IPS-20b (cell line): ENCODE results near the gene SPATS2L.

Experiments used
- H3K27ac ChIP-seq: one replicate; pipeline ENCODE4 v1.5.1; 2013; ENCODE audit warnings: low read length
- H3K27me3 ChIP-seq: 2 replicates; pipeline ENCODE4 v1.6.1; 2013; ENCODE audit warnings: mild to moderate bottlenecking, low read length, inconsistent platforms; ENCODE audit not compliant: insufficient read depth
- H3K36me3 ChIP-seq: 2 replicates; pipeline ENCODE4 v1.6.1; 2013; ENCODE audit warnings: low read depth, mild to moderate bottlenecking, inconsistent platforms, low read length, moderate library complexity; ENCODE audit not compliant: insufficient read depth
- H3K4me1 ChIP-seq: 2 replicates; pipeline ENCODE4 v1.6.1; 2013; ENCODE audit warnings: mild to moderate bottlenecking, control low read depth, inconsistent platforms, low read length, moderate library complexity; ENCODE audit not compliant: insufficient read depth
- H3K4me3 ChIP-seq: 2 replicates; pipeline ENCODE4 v1.5.1; 2013; ENCODE audit warnings: mild to moderate bottlenecking, low read length, inconsistent platforms
- H3K9ac ChIP-seq: 2 replicates; pipeline ENCODE4 v1.6.1; 2013; ENCODE audit warnings: low read depth, mild to moderate bottlenecking, inconsistent platforms, low read length, moderate library complexity
- H3K9me3 ChIP-seq: 2 replicates; pipeline ENCODE4 v1.6.1; 2013; ENCODE audit warnings: mild to moderate bottlenecking, low read depth, low read length, inconsistent platforms; ENCODE audit not compliant: insufficient read depth

The SPATS2L gene

GRCh38 chr2:200356321-200356720 is 49.8 kb downstream of the SPATS2L start:
- Histone ChIP-seq H3K4me3 (no peak overlapping the region), H3K9me3 (no peaks in the 10 kb centered on the region), H3K4me1 (peaks cover 80% of the 10 kb centered on the region), H3K27me3 (no peaks in the 10 kb centered on the region), H3K36me3 (no peaks in the 10 kb centered on the region), H3K27ac (no peak overlapping the region), H3K9ac (no peak overlapping the region)

- Histone ChIP-seq H3K9ac (no peak overlapping the region), H3K27me3 (no peaks in the 10 kb centered on the region), H3K9me3 (no peaks in the 10 kb centered on the region), H3K4me3 (no peak overlapping the region), H3K27ac (no peak overlapping the region), H3K4me1 (peaks cover 79% of the 10 kb centered on the region), H3K36me3 (no peaks in the 10 kb centered on the region)
Observed at GRCh38 chr2:200356857-200357384, 50.4 kb downstream of the SPATS2L start.

- Histone ChIP-seq H3K4me1 (peaks cover 79% of the 10 kb centered on the region), H3K4me3 (no peak overlapping the region), H3K27ac (no peak overlapping the region), H3K9ac (no peak overlapping the region), H3K36me3 (no peaks in the 10 kb centered on the region), H3K27me3 (no peaks in the 10 kb centered on the region), H3K9me3 (no peaks in the 10 kb centered on the region)
Observed at GRCh38 chr2:200357845-200358244, 51.4 kb downstream of the SPATS2L start.

- no peaks in the 10 kb centered on the region for H3K9me3 ChIP-seq
- no peaks in the 10 kb centered on the region for H3K36me3 ChIP-seq
- H3K27me3 ChIP-seq = no peaks in the 10 kb centered on the region
- H3K27ac ChIP-seq = peak overlapping the region; percentile 21
- H3K9ac ChIP-seq = no peak overlapping the region; the same call in 1 of the 2 replicates
- peaks cover 80% of the 10 kb centered on the region for H3K4me1 ChIP-seq
- H3K4me3 ChIP-seq = no peak overlapping the region
Observed at GRCh38 chr2:200359552-200359951, 53.1 kb downstream of the SPATS2L start.

GRCh38 chr2:200360364-200360763 is 53.9 kb downstream of the SPATS2L start:
- Histone ChIP-seq H3K27ac (peak overlapping the region; percentile 74), H3K9me3 (no peaks in the 10 kb centered on the region), H3K4me1 (peaks cover 72% of the 10 kb centered on the region), H3K4me3 (peak overlapping the region; percentile 2; the same call in 1 of the 2 replicates), H3K27me3 (no peaks in the 10 kb centered on the region), H3K9ac (peak overlapping the region; percentile 54; the same call in 1 of the 2 replicates), H3K36me3 (no peaks in the 10 kb centered on the region)

GRCh38 chr2:200362202-200362917 is 55.9 kb downstream of the SPATS2L start:
- Histone ChIP-seq H3K9ac (no peak overlapping the region; the same call in 1 of the 2 replicates), H3K27me3 (no peaks in the 10 kb centered on the region), H3K4me1 (peaks cover 64% of the 10 kb centered on the region), H3K4me3 (no peak overlapping the region), H3K36me3 (no peaks in the 10 kb centered on the region), H3K27ac (no peak overlapping the region), H3K9me3 (no peaks in the 10 kb centered on the region)

- Histone ChIP-seq H3K4me1 (peaks cover 67% of the 10 kb centered on the region), H3K27me3 (no peaks in the 10 kb centered on the region), H3K9ac (no peak overlapping the region), H3K4me3 (no peak overlapping the region), H3K27ac (no peak overlapping the region), H3K9me3 (no peaks in the 10 kb centered on the region), H3K36me3 (no peaks in the 10 kb centered on the region)
Observed at GRCh38 chr2:200363279-200363678, 56.8 kb downstream of the SPATS2L start.

GRCh38 chr2:200364142-200364541 is 57.6 kb downstream of the SPATS2L start:
- H3K27ac ChIP-seq = no peak overlapping the region
- no peak overlapping the region for H3K9ac ChIP-seq
- H3K36me3 ChIP-seq = no peaks in the 10 kb centered on the region
- no peak overlapping the region for H3K4me3 ChIP-seq
- peaks cover 66% of the 10 kb centered on the region for H3K4me1 ChIP-seq
- H3K27me3 ChIP-seq = no peaks in the 10 kb centered on the region
- no peaks in the 10 kb centered on the region for H3K9me3 ChIP-seq

- H3K4me1 ChIP-seq = peaks cover 61% of the 10 kb centered on the region
- no peaks in the 10 kb centered on the region for H3K27me3 ChIP-seq
- H3K36me3 ChIP-seq = no peaks in the 10 kb centered on the region
- H3K9me3 ChIP-seq = no peaks in the 10 kb centered on the region
- H3K4me3 ChIP-seq = no peak overlapping the region
- H3K9ac ChIP-seq = no peak overlapping the region
- H3K27ac ChIP-seq = no peak overlapping the region
Observed at GRCh38 chr2:200364620-200365019, 58.1 kb downstream of the SPATS2L start.

- Histone ChIP-seq H3K4me1 (peaks cover 55% of the 10 kb centered on the region), H3K9me3 (no peaks in the 10 kb centered on the region), H3K36me3 (no peaks in the 10 kb centered on the region), H3K9ac (no peak overlapping the region), H3K27ac (no peak overlapping the region), H3K4me3 (no peak overlapping the region), H3K27me3 (no peaks in the 10 kb centered on the region)
Observed at GRCh38 chr2:200365209-200365608, 58.7 kb downstream of the SPATS2L start.

- Histone ChIP-seq H3K9ac (no peak overlapping the region), H3K9me3 (no peaks in the 10 kb centered on the region), H3K27ac (no peak overlapping the region), H3K36me3 (peaks cover 4% of the 10 kb centered on the region; the same call in 1 of the 2 replicates), H3K27me3 (no peaks in the 10 kb centered on the region), H3K4me3 (no peak overlapping the region), H3K4me1 (peaks cover 43% of the 10 kb centered on the region)
Observed at GRCh38 chr2:200367155-200367554, 60.7 kb downstream of the SPATS2L start.

GRCh38 chr2:200369886-200370285 is 63.4 kb downstream of the SPATS2L start:
- Histone ChIP-seq H3K4me3 (no peak overlapping the region), H3K9ac (no peak overlapping the region), H3K36me3 (peaks cover 15% of the 10 kb centered on the region; the same call in 1 of the 2 replicates), H3K27ac (no peak overlapping the region), H3K27me3 (no peaks in the 10 kb centered on the region), H3K9me3 (no peaks in the 10 kb centered on the region), H3K4me1 (peaks cover 29% of the 10 kb centered on the region)
